PC-9 (cell line): ENCODE measurements around the gene SLC38A3.

Source experiments
- CTCF ChIP-seq: fragments of 200-600 bp; sonication (generic); conservative IDR thresholded peaks from 2 replicates; pipeline ENCODE4 v1.6.1; 2017; ENCODE audit warnings: mixed run types, antibody characterized with exemption, mild to moderate bottlenecking, moderate library complexity
- EZH2 ChIP-seq: fragments of 200-600 bp; sonication (generic); IDR thresholded peaks from 2 replicates; pipeline ENCODE4 v1.8.0; 2017; ENCODE audit warnings: antibody characterized with exemption, low read depth

GRCh38 chr3:50221411-50222168 is 16.5 kb downstream of the SLC38A3 start:
- TF ChIP-seq EZH2 (no peak), CTCF (no peak)
